GM23338 (cell line): Measurements from ENCODE around the gene GALNT13. TPM values are rescaled to one million over a fixed set of nuclear protein-coding genes. Genes with fewer than 3 reads are reported as not detected.

Source experiments
- ATAC-seq: fragments of 200-7000 bp; cut with Tn5 transposase; 3 replicates; pipeline ENCODE4 v1.9.1; 2020
- DNase-seq: peaks from one replicate; pipeline ENCODE4 v3.0.0-alpha.2; 2015; ENCODE audit warnings: low spot score
- H2AFZ ChIP-seq: fragments of 200-600 bp; sonication (generic); 2 replicates; pipeline ENCODE4 v1.8.0; 2016; ENCODE audit warnings: antibody characterized with exemption, mild to moderate bottlenecking, moderate library complexity
- H3F3A ChIP-seq: fragments of 200-600 bp; sonication (generic); replicated peaks from 2 replicates; pipeline ENCODE4 v1.8.0; 2017; ENCODE audit warnings: antibody characterized with exemption, mixed run types, low read depth
- H3K27ac ChIP-seq: fragments of 200-600 bp; sonication (generic); 2 replicates; pipeline ENCODE4 v1.6.1; 2016; ENCODE audit warnings: low read depth
- H3K27me3 ChIP-seq: fragments of 200-600 bp; sonication (generic); 2 replicates; pipeline ENCODE4 v1.8.0; 2016; ENCODE audit warnings: mild to moderate bottlenecking, mixed run types, moderate library complexity; ENCODE audit not compliant: insufficient read depth
- H3K36me3 ChIP-seq: fragments of 200-600 bp; sonication (generic); 2 replicates; pipeline ENCODE4 v1.8.0; 2016; ENCODE audit warnings: mild to moderate bottlenecking; ENCODE audit not compliant: insufficient read depth
- H3K4me1 ChIP-seq: fragments of 200-600 bp; sonication (generic); 2 replicates; pipeline ENCODE4 v1.8.0; 2016; ENCODE audit warnings: mild to moderate bottlenecking, moderate library complexity; ENCODE audit not compliant: insufficient read depth
- H3K4me2 ChIP-seq: fragments of 200-600 bp; sonication (generic); 2 replicates; pipeline ENCODE4 v1.7.1; 2017; ENCODE audit warnings: mixed run types
- H3K4me3 ChIP-seq: fragments of 200-600 bp; sonication (generic); 2 replicates; pipeline ENCODE4 v1.6.1; 2016; ENCODE audit warnings: mixed run types
- H3K79me2 ChIP-seq: fragments of 200-600 bp; sonication (generic); replicated peaks from 2 replicates; pipeline ENCODE4 v1.8.0; 2017; ENCODE audit warnings: mild to moderate bottlenecking; ENCODE audit not compliant: insufficient read depth
- H3K9me2 ChIP-seq: fragments of 200-600 bp; sonication (generic); 2 replicates; pipeline ENCODE4 v1.8.0; 2017; ENCODE audit not compliant: insufficient read depth
- H4K20me1 ChIP-seq: fragments of 200-600 bp; sonication (generic); replicated peaks from 2 replicates; pipeline ENCODE4 v1.8.0; 2017; ENCODE audit warnings: mild to moderate bottlenecking; ENCODE audit not compliant: insufficient read depth
- H3K27ac Mint-ChIP-seq: 2 replicates; pipeline ENCODE4 v1.8.0; 2020; ENCODE audit warnings: inconsistent platforms, mild to moderate bottlenecking, moderate library complexity, mixed read lengths
- H3K27me3 Mint-ChIP-seq: 3 replicates; pipeline ENCODE4 v1.8.0; 2022; ENCODE audit warnings: low read depth, mild to moderate bottlenecking, moderate library complexity, mixed read lengths, inconsistent platforms; ENCODE audit not compliant: insufficient read depth, poor library complexity
- H3K36me3 Mint-ChIP-seq: 3 replicates; pipeline ENCODE4 v1.8.0; 2021; ENCODE audit warnings: low read depth, mild to moderate bottlenecking, inconsistent platforms, moderate library complexity, mixed read lengths
- H3K4me1 Mint-ChIP-seq: 3 replicates; pipeline ENCODE4 v1.8.0; 2020; ENCODE audit warnings: mild to moderate bottlenecking, inconsistent platforms, mixed read lengths
- H3K4me3 Mint-ChIP-seq: 3 replicates; pipeline ENCODE4 v1.8.0; 2021; ENCODE audit warnings: moderate library complexity, mild to moderate bottlenecking, inconsistent platforms, mixed read lengths
- H3K9me3 Mint-ChIP-seq: 3 replicates; pipeline ENCODE4 v1.8.0; 2020; ENCODE audit warnings: moderate library complexity, mild to moderate bottlenecking, inconsistent platforms, mixed read lengths
- CTCF ChIP-seq, 2 experiments: fragments of 200-600 bp in 1 of 2; sonication (generic) in 1 of 2; conservative IDR thresholded peaks; 2 replicates each; pipeline versions ENCODE4 v1.5.1 to v1.6.1; 2016 to 2017; ENCODE audit warnings: antibody characterized with exemption in 2 of 2, low read depth in 2 of 2, mild to moderate bottlenecking in 2 of 2, moderate library complexity in 1 of 2
- ETS1 ChIP-seq: IDR thresholded peaks from 2 replicates; pipeline ENCODE4 v1.6.1; 2016; ENCODE audit warnings: antibody characterized with exemption
- EZH2 ChIP-seq: fragments of 200-600 bp; sonication (generic); IDR thresholded peaks from one replicate; pipeline ENCODE4 v1.8.0; 2017; ENCODE audit warnings: antibody characterized with exemption, mild to moderate bottlenecking, low read depth; ENCODE audit not compliant: unreplicated experiment
- EZH2phosphoT487 ChIP-seq: fragments of 200-600 bp; sonication (generic); IDR thresholded peaks from one replicate; pipeline ENCODE4 v1.8.1; 2018; ENCODE audit warnings: antibody characterized with exemption; ENCODE audit not compliant: unreplicated experiment
- JUNB ChIP-seq: IDR thresholded peaks from one replicate; pipeline ENCODE4 v1.6.1; 2016; ENCODE audit warnings: antibody characterized with exemption; ENCODE audit not compliant: unreplicated experiment
- NANOG ChIP-seq: IDR thresholded peaks from 2 replicates; pipeline ENCODE4 v1.6.1; 2016; ENCODE audit warnings: antibody characterized with exemption, borderline replicate concordance
- POLR2AphosphoS5 ChIP-seq: IDR thresholded peaks from 2 replicates; pipeline ENCODE4 v1.6.1; 2016; ENCODE audit warnings: antibody characterized with exemption, low read depth
- REST ChIP-seq: IDR thresholded peaks from one replicate; pipeline ENCODE4 v1.6.1; 2018; ENCODE audit warnings: antibody characterized with exemption; ENCODE audit not compliant: unreplicated experiment
- STAT1 ChIP-seq: IDR thresholded peaks from one replicate; pipeline ENCODE4 v1.6.1; 2016; ENCODE audit warnings: antibody characterized with exemption; ENCODE audit not compliant: unreplicated experiment
- ZNF114 ChIP-seq: fragments of 250-450 bp; sonication (Bioruptor Pico); IDR thresholded peaks from 2 replicates; pipeline ENCODE4 v1.5.0; 2020; ENCODE audit warnings: mild to moderate bottlenecking, moderate library complexity
- ZNF462 ChIP-seq: fragments of 250-450 bp; sonication (Bioruptor Pico); IDR thresholded peaks from 2 replicates; pipeline ENCODE4 v1.5.0; 2020; ENCODE audit warnings: mild to moderate bottlenecking, moderate library complexity
- polyA plus RNA-seq: library from polyadenylated mRNA; unstranded; fragments of >200 nt; fragmentation: Nextera tagmentation; extraction: Ambion mirVana; gene quantifications from 2 replicates; pipeline ENCODE4 v1.2.1, GENCODE V29; 2016
- total RNA-seq: library from RNA; depleted of rRNA; stranded (reverse); fragments of >200 nt; shearing (Covaris generic); gene quantifications from 2 replicates; pipeline ENCODE4 v1.2.3, GENCODE V29; 2014

Gene GALNT13
- total and polyA plus RNA-seq, 2 experiments from 2014 or later = 3.5 to 5.2 TPM

GRCh38 chr2:154306266-154306970 is 434.7 kb downstream of the GALNT13 start (continued):
- TF ChIP-seq POLR2AphosphoS5 (no peak), EZH2phosphoT487 (no peak), STAT1 (no peak), EZH2 (no peak), JUNB (no peak)

DNA sequence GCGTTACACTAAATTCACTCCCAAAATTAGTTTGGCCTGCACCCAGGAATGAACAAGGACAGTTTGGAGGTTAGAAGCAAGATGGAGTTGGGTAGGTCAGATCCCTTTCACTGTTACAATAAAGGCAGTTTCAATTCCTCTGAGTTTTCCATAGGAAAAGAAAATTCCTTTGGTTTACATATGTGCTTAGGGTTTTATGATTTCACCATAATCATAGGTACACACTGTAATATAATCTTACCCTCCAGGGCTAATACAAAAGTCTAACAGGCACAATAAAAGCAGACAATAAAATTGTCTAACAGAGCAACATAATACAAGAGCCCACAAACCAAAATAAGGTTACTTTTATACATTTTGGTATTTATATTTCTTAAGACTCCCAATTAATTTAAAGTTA is 435.3 kb downstream of the GALNT13 start:
- ATAC-seq (no peak), DNase-seq (no peak)
- Mint-ChIP-seq H3K27me3 (no peaks in the 10 kb centered on the region), H3K9me3 (no peaks in the 10 kb centered on the region), H3K27ac (0 out of 2 replicates have a peak overlapping the region, but pooled peaks have one; percentile 49), H3K4me1 (peaks cover 7% of the 10 kb centered on the region; the same call in 2 of the 3 replicates), H3K4me3 (no peak overlapping the region), H3K36me3 (no peaks in the 10 kb centered on the region; the same call in 2 of the 3 replicates)
- Histone ChIP-seq H2AFZ (no peak overlapping the region), H3K79me2 (no peaks in the 10 kb centered on the region), H3F3A (no peaks in the 10 kb centered on the region), H3K27me3 (no peaks in the 10 kb centered on the region), H3K4me2 (no peak overlapping the region), H3K9me2 (peaks cover 5% of the 10 kb centered on the region; the same call in 1 of the 2 replicates), H4K20me1 (no peaks in the 10 kb centered on the region), H3K36me3 (no peaks in the 10 kb centered on the region), H3K27ac (no peak overlapping the region), H3K4me3 (no peak overlapping the region), H3K4me1 (peaks cover 3% of the 10 kb centered on the region; the same call in 1 of the 2 replicates)
- TF ChIP-seq CTCF (conservative IDR thresholded peaks at IDR 0.05; ENCODE audit: low read depth in 2 of 2) (no peak), ZNF114 (CRISPR knock-in tag) (no peak), ZNF462 (CRISPR knock-in tag) (no peak), NANOG (no peak), EZH2phosphoT487 (no peak), POLR2AphosphoS5 (no peak), JUNB (no peak), REST (no peak), STAT1 (no peak), EZH2 (no peak), ETS1 (no peak)
